Prostate gland (tissue), 2 donors: ENCODE results near the gene ZNF74. TPM values are rescaled to one million over a fixed set of nuclear protein-coding genes. Genes with fewer than 3 reads are reported as not detected.

Source experiments
- DNase-seq: peaks from one replicate; pipeline ENCODE4 v3.0.0-alpha.2; 2019; ENCODE audit warnings: low spot score
- H3K27ac ChIP-seq, 2 donors: fragments of 200-600 bp; sonication (generic); 2 replicates each; pipeline ENCODE4 v1.5.1; 2017 to 2019
- H3K27me3 ChIP-seq: fragments of 200-600 bp; sonication (generic); replicated peaks from 2 replicates; pipeline ENCODE4 v1.5.1; 2019; ENCODE audit not compliant: insufficient read depth
- H3K36me3 ChIP-seq, 2 donors: fragments of 200-600 bp; sonication (generic); 1 replicate in 1 of 2; 2 replicates in 1 of 2; pipeline versions ENCODE4 v1.5.1 to v1.8.1; 2017 to 2019
- H3K4me1 ChIP-seq: fragments of 200-600 bp; sonication (generic); replicated peaks from 2 replicates; pipeline ENCODE4 v1.5.1; 2019
- H3K4me3 ChIP-seq, 2 donors: fragments of 200-600 bp; sonication (generic); 2 replicates each; pipeline ENCODE4 v1.5.1; 2017 to 2019
- H3K9me3 ChIP-seq: fragments of 200-600 bp; sonication (generic); 2 replicates; pipeline ENCODE4 v1.5.1; 2017
- CTCF ChIP-seq, 4 experiments: fragments of 200-600 bp in 2 of 4; fragments of 450-650 bp in 2 of 4; sonication (generic) in 2 of 4; IDR thresholded peaks; 1 replicate in 3 of 4; 2 replicates in 1 of 4; pipeline ENCODE4 v1.5.1; 2016 to 2019; ENCODE audit warnings: antibody characterized with exemption in 4 of 4, mild to moderate bottlenecking in 2 of 4, moderate library complexity in 2 of 4
- POLR2A ChIP-seq: fragments of 450-650 bp; IDR thresholded peaks from one replicate; pipeline ENCODE4 v1.6.1; 2016; ENCODE audit warnings: antibody characterized with exemption, mild to moderate bottlenecking
- POLR2AphosphoS5 ChIP-seq: sonication (generic); formaldehyde crosslinking; IDR thresholded peaks from one replicate; pipeline ENCODE4 v1.6.1; 2017; ENCODE audit warnings: antibody characterized with exemption
- WGBS: methylation state at CpG from one replicate; pipeline ENCODE4 v1.1.5; 2018; 5-methylcytosine and 5-hydroxymethylcytosine counted together
- intact Hi-C: fragments of 100-400 bp; cut with DNase I; formaldehyde crosslinking; loops from one replicate; pipeline ENCODE4 v1.14.2; 2022
- total RNA-seq, 2 donors: library from RNA; depleted of rRNA; stranded (reverse); fragments of >200 nt; gene quantifications; one replicate each; pipeline ENCODE4 v1.1.0, GENCODE V29; 2016

Gene ZNF74
- total RNA-seq, 2 donors from 2014 or later, result 17.0 to 41.6 TPM

- peaks cover 0 to 9% of the 10 kb centered on the region in 2 donors for H3K36me3 ChIP-seq
- no peaks in the 10 kb centered on the region for H3K9me3 ChIP-seq
- H3K4me3 ChIP-seq, result no peak overlapping the region
- no peak overlapping the region for H3K27ac ChIP-seq
- intact Hi-C loops, result no loop called here
- H3K27me3 ChIP-seq, result no peaks in the 10 kb centered on the region
- 69% methylated on average over 20 of the region's 21 CpGs for WGBS
- no peaks in the 10 kb centered on the region for H3K4me1 ChIP-seq
- DNase-seq, result no peak
- TF ChIP-seq CTCF (IDR thresholded peaks at IDR 0.05) (no peak), POLR2AphosphoS5 (no peak), POLR2A (no peak)
Observed at GRCh38 chr22:20441631-20442484, 47.9 kb downstream of the ZNF74 start.

- TF ChIP-seq POLR2AphosphoS5 (no peak), CTCF (IDR thresholded peaks at IDR 0.05) (no peak), POLR2A (no peak)
- DNase-seq, result no peak
- no peaks in the 10 kb centered on the region for H3K9me3 ChIP-seq
- H3K4me1 ChIP-seq, result no peaks in the 10 kb centered on the region
- no peak overlapping the region for H3K4me3 ChIP-seq
- 71% methylated on average over 7 of the region's 7 CpGs for WGBS
- H3K27ac ChIP-seq, result no peak overlapping the region
- intact Hi-C loops, result no loop called here
- no peaks in the 10 kb centered on the region for H3K27me3 ChIP-seq
- peaks cover 0 to 9% of the 10 kb centered on the region in 2 donors for H3K36me3 ChIP-seq
Observed at GRCh38 chr22:20442485-20443284, 48.7 kb downstream of the ZNF74 start.

DNA sequence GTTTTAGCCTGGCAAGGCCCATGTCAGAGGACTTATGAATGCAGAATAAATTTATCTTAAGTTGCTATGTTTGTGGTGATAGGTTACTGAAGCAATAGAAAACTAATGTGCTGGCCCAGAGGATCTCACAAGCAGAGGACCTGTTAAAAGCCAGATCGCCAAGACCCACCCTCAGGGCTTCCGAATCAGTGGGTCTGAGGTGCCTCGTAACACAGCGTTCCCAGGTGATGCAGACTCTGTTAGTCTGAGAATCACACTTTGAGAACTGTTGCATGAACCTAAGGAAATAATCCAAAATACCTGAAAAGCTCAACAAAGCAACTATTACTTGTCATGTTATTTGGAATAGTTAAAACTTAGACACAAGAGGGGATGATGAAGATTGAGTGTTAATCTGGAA is 50.4 kb downstream of the ZNF74 start:
- Histone ChIP-seq H3K4me1 (no peaks in the 10 kb centered on the region), H3K9me3 (no peaks in the 10 kb centered on the region), H3K27ac (no peak overlapping the region), H3K4me3 (no peak overlapping the region), H3K27me3 (no peaks in the 10 kb centered on the region), H3K36me3 (peaks cover 0 to 9% of the 10 kb centered on the region in 2 donors)
- DNase-seq, result no peak
- intact Hi-C loops, result no loop called here
- 97% methylated on average over 4 of the region's 4 CpGs for WGBS
- TF ChIP-seq POLR2AphosphoS5 (no peak), CTCF (IDR thresholded peaks at IDR 0.05) (no peak), POLR2A (no peak)

DNA sequence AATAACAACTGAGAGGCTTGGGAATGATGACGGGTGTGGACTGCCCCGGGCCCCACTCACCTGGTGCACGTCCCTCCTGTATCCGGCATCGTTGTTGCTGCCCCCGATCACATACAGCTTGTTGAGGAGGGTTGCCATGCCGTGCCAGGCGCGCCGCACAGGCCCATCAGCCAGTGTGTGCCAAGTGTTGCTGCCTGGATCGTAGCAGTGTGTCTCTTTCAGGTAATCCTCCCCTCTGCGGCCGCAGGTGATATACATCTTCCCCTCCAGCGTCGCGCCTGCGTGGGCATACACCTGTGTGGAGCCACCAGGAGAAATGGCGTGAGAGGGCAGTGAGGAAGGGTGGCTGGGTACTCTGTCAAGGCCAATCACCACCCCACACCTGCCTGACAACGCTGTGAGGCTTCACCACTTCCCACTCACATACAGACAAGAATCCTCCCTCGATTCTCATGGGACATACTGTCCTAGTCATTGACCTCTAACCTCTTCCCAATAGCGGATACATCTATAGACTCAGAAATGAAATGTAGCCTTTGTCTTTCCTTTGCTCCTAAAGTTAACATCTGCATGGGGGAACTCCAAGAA is 52.5 kb downstream of the ZNF74 start:
- DNase-seq, result no peak
- WGBS, result 94% methylated on average over 21 of the region's 21 CpGs
- H3K4me1 ChIP-seq, result no peaks in the 10 kb centered on the region

More for the DNA sequence above, 52.5 kb downstream of the ZNF74 start:
- H3K27ac ChIP-seq, result no peak overlapping the region
- no peak overlapping the region for H3K4me3 ChIP-seq
- intact Hi-C loops, result no loop called here
- TF ChIP-seq CTCF (IDR thresholded peaks at IDR 0.05) (no peak), POLR2AphosphoS5 (no peak), POLR2A (no peak)
- no peaks in the 10 kb centered on the region for H3K9me3 ChIP-seq
- H3K27me3 ChIP-seq, result no peaks in the 10 kb centered on the region
- H3K36me3 ChIP-seq, result peaks cover 0 to 9% of the 10 kb centered on the region in 2 donors
